ENCODE results near the gene PDZRN3.

DNA sequence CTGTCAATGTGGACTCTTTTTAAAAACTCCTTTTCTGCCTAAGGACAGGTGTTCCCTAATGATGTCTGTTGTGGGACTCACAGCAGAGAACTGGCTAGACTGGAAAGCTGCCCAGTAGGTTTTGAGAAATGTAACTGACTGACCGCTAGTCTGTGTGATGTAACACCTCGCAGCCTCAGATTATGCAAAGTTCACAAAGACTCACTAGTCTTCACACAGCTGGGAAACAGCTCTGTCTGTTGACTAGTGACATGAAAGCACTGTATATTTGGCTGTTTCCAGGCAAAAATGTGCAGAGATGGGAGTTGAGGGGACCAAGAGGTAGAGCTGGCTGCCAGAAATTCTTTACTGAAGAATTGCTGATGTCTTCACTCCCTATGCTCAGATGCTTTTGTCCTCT is 10.3 kb downstream of the PDZRN3 start:
- TF ChIP-seq, protein P1, sequence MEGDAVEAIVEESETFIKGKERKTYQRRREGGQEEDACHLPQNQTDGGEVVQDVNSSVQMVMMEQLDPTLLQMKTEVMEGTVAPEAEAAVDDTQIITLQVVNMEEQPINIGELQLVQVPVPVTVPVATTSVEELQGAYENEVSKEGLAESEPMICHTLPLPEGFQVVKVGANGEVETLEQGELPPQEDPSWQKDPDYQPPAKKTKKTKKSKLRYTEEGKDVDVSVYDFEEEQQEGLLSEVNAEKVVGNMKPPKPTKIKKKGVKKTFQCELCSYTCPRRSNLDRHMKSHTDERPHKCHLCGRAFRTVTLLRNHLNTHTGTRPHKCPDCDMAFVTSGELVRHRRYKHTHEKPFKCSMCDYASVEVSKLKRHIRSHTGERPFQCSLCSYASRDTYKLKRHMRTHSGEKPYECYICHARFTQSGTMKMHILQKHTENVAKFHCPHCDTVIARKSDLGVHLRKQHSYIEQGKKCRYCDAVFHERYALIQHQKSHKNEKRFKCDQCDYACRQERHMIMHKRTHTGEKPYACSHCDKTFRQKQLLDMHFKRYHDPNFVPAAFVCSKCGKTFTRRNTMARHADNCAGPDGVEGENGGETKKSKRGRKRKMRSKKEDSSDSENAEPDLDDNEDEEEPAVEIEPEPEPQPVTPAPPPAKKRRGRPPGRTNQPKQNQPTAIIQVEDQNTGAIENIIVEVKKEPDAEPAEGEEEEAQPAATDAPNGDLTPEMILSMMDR (IDR thresholded peaks at IDR 0.05): no peak
- TF ChIP-seq EZH2 (IDR thresholded peaks at IDR 0.05) (no peak), EZH2phosphoT487 (IDR thresholded peaks at IDR 0.05) (no peak)
